GM21619 (cell line): ENCODE data around the gene CDHR3.

Source experiments
- ATAC-seq: cut with Tn5 transposase; IDR thresholded peaks from one replicate; pipeline ENCODE4 v1.9.1; 2021; ENCODE audit not compliant: unreplicated experiment

The CDHR3 gene

GRCh38 chr7:106047818-106048705 lies 85.0 kb downstream of the CDHR3 start:
- no peak for ATAC-seq

- no peak for ATAC-seq
Measured at GRCh38 chr7:106048706-106049020, 85.6 kb downstream of the CDHR3 start.

GRCh38 chr7:106049139-106049752 lies 86.2 kb downstream of the CDHR3 start:
- ATAC-seq, result no peak

GRCh38 chr7:106050002-106050745 lies 87.1 kb downstream of the CDHR3 start:
- no peak for ATAC-seq

- ATAC-seq, result no peak
Measured at GRCh38 chr7:106050746-106051117, 87.7 kb downstream of the CDHR3 start.

- ATAC-seq, result no peak
Measured at GRCh38 chr7:106052681-106053080, 89.6 kb downstream of the CDHR3 start.

- ATAC-seq, result no peak
Measured at GRCh38 chr7:106053109-106053508, 90.0 kb downstream of the CDHR3 start.

- ATAC-seq, result no peak
Measured at GRCh38 chr7:106054156-106054910, 91.3 kb downstream of the CDHR3 start.

- no peak for ATAC-seq
Measured at GRCh38 chr7:106054971-106055532, 92.0 kb downstream of the CDHR3 start.

GRCh38 chr7:106056513-106057203 lies 93.6 kb downstream of the CDHR3 start:
- ATAC-seq, result peak; percentile 35

DNA sequence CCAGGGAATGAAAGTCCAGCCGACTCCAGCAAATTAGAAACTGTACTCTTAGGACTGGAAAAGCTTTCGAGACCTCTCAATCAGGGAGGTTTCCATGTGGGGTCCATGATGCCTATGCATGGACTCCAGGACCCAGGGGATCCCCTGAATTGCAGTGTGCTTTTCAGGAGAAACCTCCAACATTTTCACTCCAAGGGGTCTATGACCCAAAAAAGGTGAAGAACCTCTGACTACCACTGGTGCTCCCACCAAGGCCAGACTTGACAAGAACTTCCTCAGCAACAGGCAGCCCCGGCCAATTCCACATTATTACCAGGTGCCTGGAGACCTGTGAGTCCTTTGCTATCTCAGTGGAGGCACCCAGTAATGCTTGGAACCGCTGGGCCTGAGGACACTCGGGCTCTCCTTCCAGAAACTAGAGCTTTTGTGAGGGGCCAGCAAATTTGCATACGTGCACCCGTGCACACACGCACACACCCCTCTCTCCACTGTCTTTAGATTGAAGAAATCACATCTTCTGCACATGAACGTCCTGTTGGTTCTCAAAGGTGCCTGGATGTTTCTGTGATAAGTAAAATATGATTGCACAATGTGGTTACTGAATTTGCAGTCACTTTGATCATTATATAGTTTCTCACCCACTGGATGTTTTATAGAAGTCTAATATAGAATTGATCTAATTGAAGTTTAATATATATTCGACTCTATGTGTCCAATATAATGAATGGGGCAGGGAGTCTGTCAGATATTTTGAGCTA lies 94.3 kb downstream of the CDHR3 start:
- no peak for ATAC-seq

GRCh38 chr7:106057962-106058927 lies 95.2 kb downstream of the CDHR3 start:
- peak; percentile 63 for ATAC-seq

DNA sequence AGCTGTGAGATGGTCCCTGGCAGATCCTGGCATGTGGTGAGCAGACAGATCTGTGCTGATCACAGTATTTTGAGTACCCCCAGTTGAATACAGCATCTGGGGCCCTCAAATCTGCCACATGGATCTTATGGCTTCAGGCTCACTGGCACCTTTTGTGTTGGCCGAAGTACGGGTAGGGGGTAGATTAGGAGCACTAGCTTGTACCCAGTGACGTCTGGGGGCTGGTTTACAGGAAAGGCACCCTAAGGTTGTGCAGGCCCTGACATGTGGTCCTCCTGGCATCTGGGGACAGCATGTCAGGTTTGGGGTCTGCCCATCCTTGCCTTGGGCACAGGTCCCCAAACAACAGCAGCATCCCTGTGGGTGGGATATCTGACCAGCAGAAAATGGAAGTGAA lies 95.9 kb downstream of the CDHR3 start:
- no peak for ATAC-seq

- no peak for ATAC-seq
Measured at GRCh38 chr7:106059556-106059955, 96.5 kb downstream of the CDHR3 start.

DNA sequence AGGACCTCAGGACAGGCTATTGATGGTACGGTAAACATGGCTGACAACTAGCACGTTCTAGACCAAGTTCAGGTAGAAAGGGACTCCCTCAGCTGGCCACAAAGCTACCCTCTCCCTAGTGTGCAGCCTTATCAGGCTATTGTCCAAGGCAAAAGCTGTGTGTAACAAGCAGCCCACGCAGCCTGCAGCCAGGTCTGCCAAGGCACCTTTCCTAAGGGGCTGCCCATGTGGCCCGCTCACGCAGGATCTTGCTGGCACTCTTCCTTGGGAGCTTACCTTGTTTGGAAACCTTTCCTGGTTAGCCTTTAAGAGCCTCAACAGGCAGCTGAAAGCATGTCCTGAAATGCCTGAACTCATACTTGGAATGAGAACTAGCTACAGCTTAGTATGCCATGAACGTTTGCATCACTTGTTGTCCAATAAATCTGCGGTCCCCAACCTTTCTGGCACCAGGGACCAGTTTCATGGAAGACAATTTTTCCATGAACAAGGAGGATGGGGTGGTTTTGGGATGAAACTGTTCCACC lies 97.4 kb downstream of the CDHR3 start:
- ATAC-seq, result no peak

DNA sequence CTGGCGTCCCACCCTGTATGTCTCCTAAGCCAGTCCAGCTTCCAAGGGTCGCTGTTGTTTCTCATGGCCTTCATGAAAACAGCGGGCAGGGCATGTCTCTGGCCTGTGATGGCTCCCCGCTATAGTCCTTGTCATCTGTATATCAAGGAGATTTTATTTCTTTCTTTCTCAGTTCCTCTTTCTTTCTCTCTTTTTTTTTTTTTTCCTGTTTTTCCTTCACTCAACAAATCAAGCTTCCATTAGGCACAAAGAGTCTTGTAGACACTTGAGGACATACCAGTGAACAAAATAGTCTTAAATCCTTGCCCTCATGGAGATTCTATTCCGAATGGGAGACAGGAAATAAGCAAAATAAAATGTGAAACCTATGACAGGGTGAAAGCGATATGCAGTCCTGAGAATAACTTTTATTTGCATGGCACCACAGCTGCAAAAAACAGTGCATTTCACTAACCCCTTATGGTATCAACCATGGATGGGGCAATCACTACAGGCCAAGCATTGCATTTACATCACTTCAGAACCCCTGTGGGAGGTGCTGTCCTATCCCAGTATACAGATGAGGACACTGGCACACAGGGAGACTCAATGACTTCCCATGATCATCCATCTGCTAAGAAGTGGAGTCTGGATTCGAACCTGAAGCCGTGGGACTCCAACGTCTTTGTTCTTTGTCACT lies 98.4 kb downstream of the CDHR3 start:
- peak; percentile 25 for ATAC-seq

DNA sequence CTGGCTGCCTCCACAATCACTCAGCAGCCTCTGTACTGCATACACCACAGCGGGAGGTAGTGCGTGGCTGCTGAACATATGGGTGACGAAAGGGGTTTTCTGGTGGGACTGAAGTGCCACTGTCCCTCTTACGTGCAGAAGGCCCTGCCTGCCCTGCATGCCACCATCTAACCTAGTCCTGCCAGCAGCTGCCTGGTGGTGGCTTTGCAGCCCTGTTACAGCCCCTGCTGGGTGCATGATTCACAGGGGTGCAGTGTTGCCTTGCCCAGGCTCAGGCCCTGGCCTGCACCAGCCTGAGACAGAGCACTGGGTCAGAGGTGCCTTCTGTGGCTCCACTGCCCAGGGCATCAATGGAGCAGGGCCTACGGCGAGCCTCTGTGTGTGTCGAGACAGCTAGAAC lies 98.9 kb downstream of the CDHR3 start:
- ATAC-seq, result no peak

DNA sequence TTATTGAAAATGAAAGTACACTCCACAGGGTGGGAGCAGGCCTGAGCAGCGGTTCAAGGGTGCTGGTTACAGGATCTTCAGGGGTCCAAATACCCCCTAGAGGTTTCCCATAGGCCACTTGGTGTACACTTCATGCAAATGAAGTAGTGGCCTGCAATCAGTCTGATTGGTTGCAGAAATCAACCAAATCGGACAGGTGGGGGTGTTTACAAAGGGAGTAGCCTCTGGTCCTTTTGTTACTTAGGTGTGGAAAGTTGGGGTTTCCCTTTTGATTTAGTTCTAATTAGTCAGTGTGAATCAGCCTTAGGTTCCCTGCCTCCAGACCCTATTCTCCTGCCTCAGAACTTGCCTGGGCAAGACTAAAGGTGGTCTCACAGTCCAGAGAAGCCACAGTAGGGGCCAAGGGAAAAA lies 99.5 kb downstream of the CDHR3 start:
- ATAC-seq, result no peak
